SJSA1 (cell line): ENCODE measurements around the gene LRRC61. TPM values are rescaled to one million over a fixed set of nuclear protein-coding genes. Genes with fewer than 3 reads are reported as not detected.
"Not testable (repeated sequence)": the region's sequence is repeated elsewhere in the genome, so short reads cannot be mapped to it uniquely, and the experiment has no call there.

Experiments
- DNase-seq, 2 experiments: peaks; one replicate each; pipeline ENCODE4 v3.0.0-alpha.2; 2015 to 2020; ENCODE audit warnings: low spot score in 2 of 2, low read depth in 1 of 2
- H3K27ac ChIP-seq: fragments of 250-450 bp; sonication (Bioruptor Pico); 2 replicates; pipeline ENCODE4 v1.5.1; 2020; ENCODE audit warnings: mild to moderate bottlenecking, moderate library complexity
- H3K27me3 ChIP-seq: fragments of 250-450 bp; sonication (Bioruptor Pico); replicated peaks from 2 replicates; pipeline ENCODE4 v1.5.1; 2020; ENCODE audit warnings: mild to moderate bottlenecking, moderate library complexity
- H3K36me3 ChIP-seq: fragments of 250-450 bp; sonication (Bioruptor Pico); 2 replicates; pipeline ENCODE4 v1.5.1; 2020; ENCODE audit warnings: mild to moderate bottlenecking
- H3K4me1 ChIP-seq: fragments of 250-450 bp; sonication (Bioruptor Pico); replicated peaks from 2 replicates; pipeline ENCODE4 v1.6.1; 2021; ENCODE audit warnings: mild to moderate bottlenecking
- H3K4me3 ChIP-seq: fragments of 250-450 bp; sonication (Bioruptor Pico); 2 replicates; pipeline ENCODE4 v1.5.1; 2020; ENCODE audit warnings: mild to moderate bottlenecking
- H3K9me3 ChIP-seq: fragments of 250-450 bp; sonication (Bioruptor Pico); replicated peaks from 2 replicates; pipeline ENCODE4 v1.5.1; 2020; ENCODE audit warnings: mild to moderate bottlenecking
- total RNA-seq: library from RNA; depleted of rRNA; stranded (reverse); fragments of >200 nt; shearing (Covaris generic); gene quantifications from 2 replicates; pipeline ENCODE4 v1.2.3, GENCODE V29; 2014

LRRC61 gene
- total RNA-seq, 1 experiment from 2014 or later = not detected

GRCh38 chr7:150314639-150315239 lies 8.4 kb upstream of the LRRC61 start:
- Histone ChIP-seq H3K4me3 (no peak overlapping the region), H3K36me3 (no peaks in the 10 kb centered on the region), H3K9me3 (no peaks in the 10 kb centered on the region), H3K27me3 (no peaks in the 10 kb centered on the region), H3K4me1 (peaks cover 10% of the 10 kb centered on the region), H3K27ac (no peak overlapping the region)
- DNase-seq = no peak

- not testable (repeated sequence) for H3K27ac ChIP-seq, H3K9me3 ChIP-seq, H3K36me3 ChIP-seq, DNase-seq, H3K4me3 ChIP-seq, H3K27me3 ChIP-seq
- peaks cover 10% of the 10 kb centered on the region for H3K4me1 ChIP-seq
Measured at GRCh38 chr7:150316987-150317386, 6.2 kb upstream of the LRRC61 start.

GRCh38 chr7:150317748-150318444 lies 5.3 kb upstream of the LRRC61 start:
- DNase-seq = peak in 1 of 2 experiments; percentile 14
- Histone ChIP-seq H3K27ac (no peak overlapping the region), H3K9me3 (no peaks in the 10 kb centered on the region), H3K36me3 (no peaks in the 10 kb centered on the region), H3K4me3 (no peak overlapping the region), H3K4me1 (peaks cover 6% of the 10 kb centered on the region), H3K27me3 (no peaks in the 10 kb centered on the region)

- Histone ChIP-seq H3K27ac (no peak overlapping the region), H3K27me3 (no peaks in the 10 kb centered on the region), H3K4me3 (no peak overlapping the region), H3K9me3 (no peaks in the 10 kb centered on the region), H3K36me3 (no peaks in the 10 kb centered on the region), H3K4me1 (no peaks in the 10 kb centered on the region)
- DNase-seq = no peak
Measured at GRCh38 chr7:150321788-150322113, 1.4 kb upstream of the LRRC61 start.

GRCh38 chr7:150322114-150322832 lies 882 bp upstream of the LRRC61 start:
- Histone ChIP-seq H3K27me3 (no peaks in the 10 kb centered on the region), H3K9me3 (no peaks in the 10 kb centered on the region), H3K4me3 (no peak overlapping the region), H3K4me1 (no peaks in the 10 kb centered on the region), H3K27ac (no peak overlapping the region), H3K36me3 (no peaks in the 10 kb centered on the region)
- DNase-seq = no peak

- H3K36me3 ChIP-seq = no peaks in the 10 kb centered on the region
- no peak overlapping the region for H3K4me3 ChIP-seq
- H3K4me1 ChIP-seq = no peaks in the 10 kb centered on the region
- no peak for DNase-seq
- H3K27ac ChIP-seq = no peak overlapping the region
- H3K9me3 ChIP-seq = no peaks in the 10 kb centered on the region
- no peaks in the 10 kb centered on the region for H3K27me3 ChIP-seq
Measured at GRCh38 chr7:150323682-150324372, 672 bp downstream of the LRRC61 start.

GRCh38 chr7:150324373-150324961 lies 1.3 kb downstream of the LRRC61 start:
- no peak overlapping the region for H3K27ac ChIP-seq
- no peaks in the 10 kb centered on the region for H3K4me1 ChIP-seq
- no peaks in the 10 kb centered on the region for H3K36me3 ChIP-seq
- no peak for DNase-seq
- H3K9me3 ChIP-seq = no peaks in the 10 kb centered on the region
- no peaks in the 10 kb centered on the region for H3K27me3 ChIP-seq
- no peak overlapping the region for H3K4me3 ChIP-seq

GRCh38 chr7:150325110-150325611 lies 2.0 kb downstream of the LRRC61 start:
- no peak overlapping the region for H3K4me3 ChIP-seq
- no peaks in the 10 kb centered on the region for H3K9me3 ChIP-seq
- H3K27me3 ChIP-seq = no peaks in the 10 kb centered on the region
- no peak for DNase-seq
- H3K36me3 ChIP-seq = no peaks in the 10 kb centered on the region
- no peaks in the 10 kb centered on the region for H3K4me1 ChIP-seq
- no peak overlapping the region for H3K27ac ChIP-seq

GRCh38 chr7:150325901-150326300 lies 2.7 kb downstream of the LRRC61 start:
- Histone ChIP-seq H3K4me1 (no peaks in the 10 kb centered on the region), H3K27ac (no peak overlapping the region), H3K9me3 (no peaks in the 10 kb centered on the region), H3K36me3 (no peaks in the 10 kb centered on the region), H3K27me3 (no peaks in the 10 kb centered on the region), H3K4me3 (no peak overlapping the region)
- DNase-seq = no peak

GRCh38 chr7:150326657-150327268 lies 3.6 kb downstream of the LRRC61 start:
- DNase-seq = no peak
- Histone ChIP-seq H3K36me3 (no peaks in the 10 kb centered on the region), H3K4me1 (no peaks in the 10 kb centered on the region), H3K9me3 (no peaks in the 10 kb centered on the region), H3K27ac (no peak overlapping the region), H3K4me3 (no peak overlapping the region), H3K27me3 (no peaks in the 10 kb centered on the region)

GRCh38 chr7:150327308-150327707 lies 4.2 kb downstream of the LRRC61 start:
- Histone ChIP-seq H3K4me3 (no peak overlapping the region), H3K27me3 (no peaks in the 10 kb centered on the region), H3K4me1 (no peaks in the 10 kb centered on the region), H3K9me3 (no peaks in the 10 kb centered on the region), H3K36me3 (no peaks in the 10 kb centered on the region), H3K27ac (no peak overlapping the region)
- DNase-seq = no peak

- H3K9me3 ChIP-seq = no peaks in the 10 kb centered on the region
- DNase-seq = no peak
- H3K4me3 ChIP-seq = no peak overlapping the region
- H3K4me1 ChIP-seq = no peaks in the 10 kb centered on the region
- no peak overlapping the region for H3K27ac ChIP-seq
- H3K36me3 ChIP-seq = no peaks in the 10 kb centered on the region
- H3K27me3 ChIP-seq = no peaks in the 10 kb centered on the region
Measured at GRCh38 chr7:150329331-150330120, 6.4 kb downstream of the LRRC61 start.
